HL-60 (cell line): Measurements from ENCODE around the gene ZNF180.

ENCODE experiments used
- DNase-seq, 2 experiments: peaks; one replicate each; pipeline ENCODE4 v3.0.0-alpha.2; 2010 to 2020; ENCODE audit warnings: low read depth in 1 of 2, low spot score in 1 of 2
- H3K27ac ChIP-seq: fragments of 250-450 bp; sonication (Bioruptor Pico); replicated peaks from 2 replicates; pipeline ENCODE4 v1.5.1; 2020; ENCODE audit warnings: mild to moderate bottlenecking, moderate library complexity
- H3K27me3 ChIP-seq: fragments of 250-450 bp; sonication (Bioruptor Pico); 2 replicates; pipeline ENCODE4 v1.5.1; 2021; ENCODE audit warnings: mild to moderate bottlenecking, moderate library complexity; ENCODE audit not compliant: insufficient read depth, poor library complexity, severe bottlenecking
- H3K4me3 ChIP-seq: replicated peaks from 2 replicates; pipeline ENCODE4 v1.5.1; 2011; ENCODE audit warnings: mild to moderate bottlenecking, control low read depth, low read length; ENCODE audit not compliant: insufficient read depth
- CTCF ChIP-seq: IDR thresholded peaks from one replicate; pipeline ENCODE4 v1.5.1; 2011; ENCODE audit warnings: low read length, control low read depth, inconsistent platforms; ENCODE audit not compliant: insufficient read depth
- GABPA ChIP-seq: IDR thresholded peaks from 2 replicates; pipeline ENCODE4 v1.6.1; 2012; ENCODE audit warnings: low read depth
- POLR2AphosphoS5 ChIP-seq: IDR thresholded peaks from 2 replicates; pipeline ENCODE4 v1.6.1; 2012; ENCODE audit warnings: low read depth
- REST ChIP-seq: IDR thresholded peaks from 2 replicates; pipeline ENCODE4 v1.6.1; 2012; ENCODE audit warnings: low read depth; ENCODE audit not compliant: insufficient replicate concordance
- SPI1 ChIP-seq: IDR thresholded peaks from 2 replicates; pipeline ENCODE4 v1.6.1; 2012; ENCODE audit warnings: low read depth, mild to moderate bottlenecking, borderline replicate concordance

The ZNF180 gene

GRCh38 chr19:44544031-44544430, 43.7 kb upstream of the ZNF180 start:
- DNase-seq, result no peak
- Histone ChIP-seq H3K4me3 (no peak overlapping the region), H3K27me3 (no peaks in the 10 kb centered on the region), H3K27ac (no peak overlapping the region)
- no peak for TF ChIP-seq GABPA
- no peak for TF ChIP-seq CTCF
- TF ChIP-seq SPI1, result no peak
- no peak for TF ChIP-seq REST
- no peak for TF ChIP-seq POLR2AphosphoS5

- Histone ChIP-seq H3K4me3 (no peak overlapping the region), H3K27me3 (no peaks in the 10 kb centered on the region), H3K27ac (no peak overlapping the region)
- TF ChIP-seq POLR2AphosphoS5 (no peak), REST (no peak), SPI1 (no peak), GABPA (no peak), CTCF (no peak)
- no peak for DNase-seq
Measured at GRCh38 chr19:44542671-44543070, 42.3 kb upstream of the ZNF180 start.

- Histone ChIP-seq H3K4me3 (no peak overlapping the region), H3K27me3 (no peaks in the 10 kb centered on the region), H3K27ac (no peak overlapping the region)
- TF ChIP-seq GABPA (no peak), CTCF (no peak), POLR2AphosphoS5 (no peak), REST (no peak), SPI1 (no peak)
- no peak for DNase-seq
Measured at GRCh38 chr19:44540736-44541135, 40.4 kb upstream of the ZNF180 start.
